ENCODE measurements around the gene GPR37L1.

Gene GPR37L1

GRCh38 chr1:202143768-202144401 is 21.2 kb downstream of the GPR37L1 start (continued):
- TF ChIP-seq KLF8 (tag by site-specific recombination; IDR thresholded peaks at IDR 0.05) (peak; percentile 49; the same call in 1 of the 2 replicates), ZNF76 (tag by site-specific recombination; IDR thresholded peaks at IDR 0.05; ENCODE audit: borderline replicate concordance, low read depth) (peak; percentile 90), GLIS2 (tag by site-specific recombination; IDR thresholded peaks at IDR 0.05) (peak; percentile 93)

GRCh38 chr1:202144402-202145067 is 21.8 kb downstream of the GPR37L1 start, which contains the start of gene ARL8A:
ARL8A (minus strand) TSS chr1:202144737; CDS start chr1:202144572, 165 bp downstream.
- Histone ChIP-seq H3K27ac (ENCODE audit: extremely low read depth, low read depth, low read length) (peak within 1 kb of the TSS; percentile 90), H3K36me3 (ENCODE audit: control insufficient read depth in 2 of 2, insufficient read depth in 1 of 2, low read length in 2 of 2) (peaks cover 0 to 17% of the 10 kb centered on the region in 2 experiments; a peak in 1 of 3 replicates)
- POLR2A ChIA-PET, result interaction anchor here (1.0 to 2.4 kb wide), 2 partner anchors 10 to 13 kb away, joined by 3 to 8 read pairs; no protein-coding TSS in a partner anchor
- TF ChIP-seq KLF8 (tag by site-specific recombination; IDR thresholded peaks at IDR 0.05) (peak; percentile 42; the same call in 1 of the 2 replicates), GLIS1 (tag by site-specific recombination; IDR thresholded peaks at IDR 0.05) (peak; percentile 60; the same call in 1 of the 2 replicates), ELK4 (IDR thresholded peaks at IDR 0.05; ENCODE audit: borderline replicate concordance, low read depth, low read length) (no peak), ZNF184 (tag by site-specific recombination; IDR thresholded peaks at IDR 0.05) (no peak), SCRT1 (tag by site-specific recombination; IDR thresholded peaks at IDR 0.05; ENCODE audit: borderline replicate concordance) (0 out of 2 replicates have a peak, but pooled peaks have one; percentile 32), ZBTB10 (tag by site-specific recombination; IDR thresholded peaks at IDR 0.05) (peak; percentile 56), ZBTB20 (tag by site-specific recombination; IDR thresholded peaks at IDR 0.05) (peak; percentile 74), HOXA7 (CRISPR knock-in tag; IDR thresholded peaks at IDR 0.05; ENCODE audit: borderline replicate concordance) (no peak), ZFHX2 (tag by site-specific recombination; conservative IDR thresholded peaks at IDR 0.05) (0 out of 2 replicates have a peak, but pooled peaks have one; percentile 11), ZNF18 (tag by site-specific recombination; IDR thresholded peaks at IDR 0.05) (no peak), ZSCAN30 (tag by site-specific recombination; IDR thresholded peaks at IDR 0.05) (0 out of 2 replicates have a peak, but pooled peaks have one; percentile 30), ZNF423 (tag by site-specific recombination; IDR thresholded peaks at IDR 0.05) (peak; percentile 29; the same call in 1 of the 2 replicates), PRDM10 (tag by site-specific recombination; IDR thresholded peaks at IDR 0.05) (peak; percentile 88), ZBTB26 (tag by site-specific recombination; optimal IDR thresholded peaks at IDR 0.05) (peak; percentile 48), KLF7 (tag by site-specific recombination; IDR thresholded peaks at IDR 0.05; ENCODE audit: borderline replicate concordance) (peak; percentile 45; the same call in 1 of the 2 replicates), SCRT2 (tag by site-specific recombination; IDR thresholded peaks at IDR 0.05) (peak; percentile 70), GLIS2 (tag by site-specific recombination; IDR thresholded peaks at IDR 0.05) (peak; percentile 67), KLF10 (tag by site-specific recombination; IDR thresholded peaks at IDR 0.05) (0 out of 2 replicates have a peak, but pooled peaks have one; percentile 40), PATZ1 (tag by site-specific recombination; IDR thresholded peaks at IDR 0.05) (peak; percentile 70)

More at GRCh38 chr1:202144402-202145067, 21.8 kb downstream of the GPR37L1 start, which contains the start of gene ARL8A:
- no peaks in the 10 kb centered on the region; the same call in 1 of the 2 replicates for H3K4me1 ChIP-seq (ENCODE audit: control insufficient read depth, insufficient read depth, low read length)
- H3K9me3 ChIP-seq (ENCODE audit: control insufficient read depth, insufficient read depth, low read depth, low read length), result no peaks in the 10 kb centered on the region
- CTCF ChIA-PET, result interaction anchor here (0.6 to 3.2 kb wide), 4 partner anchors 10 to 91 kb away, joined by 3 to 16 read pairs (median 7); no protein-coding TSS in a partner anchor
- peak within 1 kb of the TSS; percentile 79 for H3K4me3 ChIP-seq (ENCODE audit: low read depth, low read length)
